Measurements from ENCODE around the gene PLCB1.

DNA sequence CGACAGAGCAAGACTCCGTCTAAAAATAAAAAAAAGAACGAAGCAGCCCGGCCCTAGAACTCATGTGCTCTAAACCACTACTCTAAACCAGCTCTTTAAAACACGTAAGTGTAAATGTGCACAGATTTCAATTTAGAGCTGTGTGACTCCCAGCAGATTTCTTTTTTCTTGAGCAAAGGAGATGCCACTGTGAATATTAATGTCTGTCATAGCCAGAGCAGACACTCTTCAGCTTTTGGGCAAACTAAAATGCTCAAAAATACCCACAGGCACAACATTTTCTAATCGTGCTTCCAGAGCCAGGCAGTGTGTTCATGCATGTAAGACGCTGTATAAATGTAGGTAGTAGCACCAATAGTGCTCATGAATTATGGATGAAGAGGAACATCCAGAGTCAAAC lies 717.9 kb downstream of the PLCB1 start:
- TF ChIP-seq POLR2A (IDR thresholded peaks at IDR 0.05; ENCODE audit: low read depth, low read length): no peak
- TF ChIP-seq POLR2AphosphoS5 (IDR thresholded peaks at IDR 0.05; ENCODE audit: low read depth, low read length): no peak
